HL-60 (cell line): ENCODE results near the gene RPS6KA3.

Source experiments
- DNase-seq, 2 experiments: peaks; one replicate each; pipeline ENCODE4 v3.0.0-alpha.2; 2010 to 2020; ENCODE audit warnings: low read depth in 1 of 2, low spot score in 1 of 2
- H3K27ac ChIP-seq: fragments of 250-450 bp; sonication (Bioruptor Pico); replicated peaks from 2 replicates; pipeline ENCODE4 v1.5.1; 2020; ENCODE audit warnings: mild to moderate bottlenecking, moderate library complexity
- H3K27me3 ChIP-seq: fragments of 250-450 bp; sonication (Bioruptor Pico); 2 replicates; pipeline ENCODE4 v1.5.1; 2021; ENCODE audit warnings: mild to moderate bottlenecking, moderate library complexity; ENCODE audit not compliant: insufficient read depth, poor library complexity, severe bottlenecking
- H3K4me3 ChIP-seq: replicated peaks from 2 replicates; pipeline ENCODE4 v1.5.1; 2011; ENCODE audit warnings: mild to moderate bottlenecking, control low read depth, low read length; ENCODE audit not compliant: insufficient read depth
- GABPA ChIP-seq: IDR thresholded peaks from 2 replicates; pipeline ENCODE4 v1.6.1; 2012; ENCODE audit warnings: low read depth
- POLR2AphosphoS5 ChIP-seq: IDR thresholded peaks from 2 replicates; pipeline ENCODE4 v1.6.1; 2012; ENCODE audit warnings: low read depth
- SPI1 ChIP-seq: IDR thresholded peaks from 2 replicates; pipeline ENCODE4 v1.6.1; 2012; ENCODE audit warnings: low read depth, mild to moderate bottlenecking, borderline replicate concordance
- TF ChIP-seq, protein P1 (sequence below): IDR thresholded peaks from one replicate; pipeline ENCODE4 v1.5.1; 2011; ENCODE audit warnings: low read length, control low read depth, inconsistent platforms; ENCODE audit not compliant: insufficient read depth
- TF ChIP-seq, protein P2 (sequence below): IDR thresholded peaks from 2 replicates; pipeline ENCODE4 v1.6.1; 2012; ENCODE audit warnings: low read depth; ENCODE audit not compliant: insufficient replicate concordance

The RPS6KA3 gene

GRCh38 chrX:20274121-20274520, 7.4 kb upstream of the RPS6KA3 start:
- Histone ChIP-seq H3K27ac (no peak overlapping the region), H3K27me3 (no peaks in the 10 kb centered on the region), H3K4me3 (no peak overlapping the region)
- no peak for DNase-seq
- TF ChIP-seq, protein P1, sequence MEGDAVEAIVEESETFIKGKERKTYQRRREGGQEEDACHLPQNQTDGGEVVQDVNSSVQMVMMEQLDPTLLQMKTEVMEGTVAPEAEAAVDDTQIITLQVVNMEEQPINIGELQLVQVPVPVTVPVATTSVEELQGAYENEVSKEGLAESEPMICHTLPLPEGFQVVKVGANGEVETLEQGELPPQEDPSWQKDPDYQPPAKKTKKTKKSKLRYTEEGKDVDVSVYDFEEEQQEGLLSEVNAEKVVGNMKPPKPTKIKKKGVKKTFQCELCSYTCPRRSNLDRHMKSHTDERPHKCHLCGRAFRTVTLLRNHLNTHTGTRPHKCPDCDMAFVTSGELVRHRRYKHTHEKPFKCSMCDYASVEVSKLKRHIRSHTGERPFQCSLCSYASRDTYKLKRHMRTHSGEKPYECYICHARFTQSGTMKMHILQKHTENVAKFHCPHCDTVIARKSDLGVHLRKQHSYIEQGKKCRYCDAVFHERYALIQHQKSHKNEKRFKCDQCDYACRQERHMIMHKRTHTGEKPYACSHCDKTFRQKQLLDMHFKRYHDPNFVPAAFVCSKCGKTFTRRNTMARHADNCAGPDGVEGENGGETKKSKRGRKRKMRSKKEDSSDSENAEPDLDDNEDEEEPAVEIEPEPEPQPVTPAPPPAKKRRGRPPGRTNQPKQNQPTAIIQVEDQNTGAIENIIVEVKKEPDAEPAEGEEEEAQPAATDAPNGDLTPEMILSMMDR: no peak
- TF ChIP-seq POLR2AphosphoS5 (no peak), SPI1 (no peak), GABPA (no peak)
- TF ChIP-seq, protein P2, sequence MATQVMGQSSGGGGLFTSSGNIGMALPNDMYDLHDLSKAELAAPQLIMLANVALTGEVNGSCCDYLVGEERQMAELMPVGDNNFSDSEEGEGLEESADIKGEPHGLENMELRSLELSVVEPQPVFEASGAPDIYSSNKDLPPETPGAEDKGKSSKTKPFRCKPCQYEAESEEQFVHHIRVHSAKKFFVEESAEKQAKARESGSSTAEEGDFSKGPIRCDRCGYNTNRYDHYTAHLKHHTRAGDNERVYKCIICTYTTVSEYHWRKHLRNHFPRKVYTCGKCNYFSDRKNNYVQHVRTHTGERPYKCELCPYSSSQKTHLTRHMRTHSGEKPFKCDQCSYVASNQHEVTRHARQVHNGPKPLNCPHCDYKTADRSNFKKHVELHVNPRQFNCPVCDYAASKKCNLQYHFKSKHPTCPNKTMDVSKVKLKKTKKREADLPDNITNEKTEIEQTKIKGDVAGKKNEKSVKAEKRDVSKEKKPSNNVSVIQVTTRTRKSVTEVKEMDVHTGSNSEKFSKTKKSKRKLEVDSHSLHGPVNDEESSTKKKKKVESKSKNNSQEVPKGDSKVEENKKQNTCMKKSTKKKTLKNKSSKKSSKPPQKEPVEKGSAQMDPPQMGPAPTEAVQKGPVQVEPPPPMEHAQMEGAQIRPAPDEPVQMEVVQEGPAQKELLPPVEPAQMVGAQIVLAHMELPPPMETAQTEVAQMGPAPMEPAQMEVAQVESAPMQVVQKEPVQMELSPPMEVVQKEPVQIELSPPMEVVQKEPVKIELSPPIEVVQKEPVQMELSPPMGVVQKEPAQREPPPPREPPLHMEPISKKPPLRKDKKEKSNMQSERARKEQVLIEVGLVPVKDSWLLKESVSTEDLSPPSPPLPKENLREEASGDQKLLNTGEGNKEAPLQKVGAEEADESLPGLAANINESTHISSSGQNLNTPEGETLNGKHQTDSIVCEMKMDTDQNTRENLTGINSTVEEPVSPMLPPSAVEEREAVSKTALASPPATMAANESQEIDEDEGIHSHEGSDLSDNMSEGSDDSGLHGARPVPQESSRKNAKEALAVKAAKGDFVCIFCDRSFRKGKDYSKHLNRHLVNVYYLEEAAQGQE: no peak

GRCh38 chrX:20271730-20272129, 5.0 kb upstream of the RPS6KA3 start:
- no peak for TF ChIP-seq SPI1
- TF ChIP-seq POLR2AphosphoS5: no peak
- TF ChIP-seq GABPA: no peak
- TF ChIP-seq, protein P1: no peak
- TF ChIP-seq, protein P2: no peak
- no peaks in the 10 kb centered on the region for H3K27me3 ChIP-seq
- no peak overlapping the region for H3K27ac ChIP-seq
- no peak overlapping the region for H3K4me3 ChIP-seq
- DNase-seq: no peak

GRCh38 chrX:20271186-20271585, 4.5 kb upstream of the RPS6KA3 start:
- TF ChIP-seq SPI1 (no peak), POLR2AphosphoS5 (no peak), GABPA (no peak)
- TF ChIP-seq, protein P2: no peak
- TF ChIP-seq, protein P1: no peak
- Histone ChIP-seq H3K4me3 (no peak overlapping the region), H3K27me3 (no peaks in the 10 kb centered on the region), H3K27ac (no peak overlapping the region)
- DNase-seq: no peak
